Medulla oblongata (tissue), 1 donor: Measurements from ENCODE around the gene RAB42.
"Not testable (repeated sequence)": the region's sequence is repeated elsewhere in the genome, so short reads cannot be mapped to it uniquely, and the experiment has no call there.

Experiments
- DNase-seq: peaks from one replicate; pipeline ENCODE4 v3.0.0-alpha.2; 2015; ENCODE audit errors: extremely low spot score

The RAB42 gene, protein sequence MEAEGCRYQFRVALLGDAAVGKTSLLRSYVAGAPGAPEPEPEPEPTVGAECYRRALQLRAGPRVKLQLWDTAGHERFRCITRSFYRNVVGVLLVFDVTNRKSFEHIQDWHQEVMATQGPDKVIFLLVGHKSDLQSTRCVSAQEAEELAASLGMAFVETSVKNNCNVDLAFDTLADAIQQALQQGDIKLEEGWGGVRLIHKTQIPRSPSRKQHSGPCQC

DNA sequence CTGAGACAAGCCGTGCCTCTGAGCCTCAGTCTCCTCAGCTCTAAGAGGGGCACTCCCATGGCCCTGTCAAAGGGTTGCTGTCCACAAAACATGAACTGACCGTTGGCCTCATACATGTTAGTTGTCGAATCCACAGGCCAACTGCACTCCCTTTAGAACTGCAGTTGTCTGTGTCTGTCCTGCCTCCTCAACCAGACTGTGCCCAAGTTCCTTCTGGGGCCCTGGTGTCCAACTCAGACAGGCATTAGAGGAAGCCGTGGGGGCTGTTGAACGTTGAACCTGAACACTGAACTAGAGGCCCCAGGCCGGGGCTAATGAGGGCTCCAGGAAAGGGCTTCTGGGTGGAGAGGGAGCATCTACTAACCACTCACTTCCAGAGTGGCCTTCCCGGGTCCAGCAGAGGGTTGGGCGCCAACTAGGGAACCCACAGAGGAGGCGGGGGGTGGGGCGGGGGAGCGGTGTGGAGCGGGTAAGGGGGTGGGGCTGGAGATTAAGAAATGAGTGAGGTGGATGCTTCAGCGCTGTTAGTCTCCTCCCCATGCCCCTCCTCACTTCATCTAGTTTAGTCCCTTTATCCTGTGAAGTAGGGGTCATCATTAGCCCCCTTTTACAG, at the start of gene RAB42:
RAB42 (plus strand) TSS at position 558 of the 613 bp plus-strand sequence. CDS start 247 bp downstream, outside the sequence.
- no peak for DNase-seq

GRCh38 chr1:28545246-28545628, 46.8 kb upstream of the RAB42 start:
- DNase-seq = no peak

- no peak for DNase-seq
Observed at GRCh38 chr1:28548318-28548717, 43.7 kb upstream of the RAB42 start.

GRCh38 chr1:28551381-28551780, 40.7 kb upstream of the RAB42 start:
- DNase-seq = no peak

DNA sequence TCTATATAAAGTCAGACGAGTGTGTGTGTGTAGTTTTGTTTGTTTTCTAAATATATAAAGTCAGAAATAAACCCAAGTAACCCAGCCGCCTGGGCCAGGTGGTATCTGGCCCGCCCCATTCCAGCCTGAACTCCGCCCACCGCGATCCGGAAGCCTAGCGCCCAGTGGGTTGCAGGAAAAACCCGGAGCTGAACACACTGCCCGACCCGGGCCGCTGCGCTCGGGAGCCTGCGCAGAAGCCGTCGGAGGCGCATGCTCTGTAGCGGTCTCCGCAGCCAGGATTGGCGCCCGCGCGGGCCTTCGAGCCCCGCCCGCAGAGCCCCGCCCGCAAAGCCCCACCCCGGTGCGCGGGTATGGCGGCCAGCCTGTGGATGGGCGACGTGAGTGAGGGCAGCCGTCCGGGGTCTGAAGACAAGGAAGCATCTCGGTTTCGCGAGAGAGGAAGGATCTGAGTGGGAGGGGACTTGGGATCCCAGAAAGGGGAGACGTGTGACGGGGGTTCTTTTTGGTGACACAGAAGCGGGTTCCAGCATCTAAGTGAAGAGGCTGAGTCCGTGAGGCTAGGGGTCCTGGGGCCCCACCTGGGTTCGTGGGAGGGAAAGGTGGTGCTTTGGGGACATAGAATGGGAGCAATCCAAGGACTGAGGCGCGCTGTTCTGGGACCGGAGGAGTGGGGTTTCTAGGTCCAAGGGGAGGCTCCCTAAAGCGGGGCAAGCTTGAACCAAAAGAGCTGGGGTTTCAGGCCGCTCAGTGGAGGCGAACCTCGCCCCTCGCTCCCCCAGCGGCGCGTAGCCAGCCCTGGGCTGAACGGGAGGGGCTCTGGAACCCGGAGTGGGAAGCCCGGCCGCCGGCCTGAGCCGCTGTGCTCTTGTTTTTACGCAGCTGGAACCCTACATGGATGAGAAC, 39.1 kb upstream of the RAB42 start, which contains the start of gene TRNAU1AP:
TRNAU1AP (plus strand) TSS at position 328 of the 906 bp plus-strand sequence; CDS start at position 354, 26 bp downstream.
- DNase-seq = peak; percentile 96

DNA sequence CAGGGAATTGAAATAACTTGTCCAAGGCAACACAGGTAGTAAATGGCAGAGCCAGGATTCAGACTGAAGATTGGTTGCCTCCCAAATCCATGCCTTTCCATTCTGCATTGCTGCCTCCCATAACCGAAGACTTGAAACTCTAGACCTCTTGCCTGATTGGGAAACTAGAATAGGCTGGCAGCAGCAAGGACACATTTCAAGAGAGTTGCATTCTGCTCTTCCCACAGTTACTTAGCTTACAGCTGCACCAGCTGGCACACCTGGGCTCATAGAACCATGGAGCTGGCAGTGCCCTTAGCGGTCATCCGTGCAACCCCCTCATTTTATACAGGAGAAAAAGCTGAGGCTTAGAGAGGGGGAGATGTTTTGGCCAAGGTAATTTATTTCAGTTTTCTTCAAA, 31.2 kb upstream of the RAB42 start:
- DNase-seq = no peak

DNA sequence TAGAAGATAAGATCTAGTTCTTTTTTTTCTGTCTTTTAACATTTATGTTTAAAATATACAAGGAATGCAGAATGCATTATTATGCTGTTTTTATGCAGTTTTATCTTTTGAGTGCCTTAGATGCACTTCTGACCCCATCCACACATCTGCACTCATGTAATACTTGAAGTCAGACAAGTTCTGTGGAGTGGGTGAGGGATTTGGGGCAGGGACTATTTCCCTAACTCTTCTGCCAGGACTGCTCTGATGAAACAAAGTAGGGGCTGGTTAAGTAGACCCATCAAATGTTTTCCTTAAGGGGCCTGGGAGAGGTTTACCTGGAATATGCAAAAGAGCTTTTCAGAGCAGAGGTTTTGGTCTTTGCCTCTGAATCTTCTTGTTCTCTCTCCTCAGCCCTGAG, 27.8 kb upstream of the RAB42 start:
- no peak for DNase-seq

DNA sequence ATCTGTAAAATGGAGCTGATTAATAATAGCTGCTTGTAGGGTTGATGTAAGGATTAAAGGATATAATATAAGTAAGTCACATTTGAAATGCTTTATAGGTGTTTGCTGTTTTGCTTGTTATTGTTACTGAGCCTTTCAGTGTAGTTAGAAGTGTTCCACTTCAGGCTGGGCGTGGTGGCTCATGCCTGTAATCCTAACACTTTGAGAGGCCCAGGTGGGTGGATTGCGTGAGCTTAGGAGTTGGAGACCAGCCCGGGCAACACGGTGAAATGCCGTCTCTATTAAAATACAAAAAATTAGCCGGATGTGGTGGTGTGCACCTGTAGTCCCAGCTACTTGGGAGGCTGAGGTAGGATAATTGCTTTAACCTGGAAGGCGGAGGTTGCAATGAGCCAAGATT, 27.0 kb upstream of the RAB42 start:
- no peak for DNase-seq

DNA sequence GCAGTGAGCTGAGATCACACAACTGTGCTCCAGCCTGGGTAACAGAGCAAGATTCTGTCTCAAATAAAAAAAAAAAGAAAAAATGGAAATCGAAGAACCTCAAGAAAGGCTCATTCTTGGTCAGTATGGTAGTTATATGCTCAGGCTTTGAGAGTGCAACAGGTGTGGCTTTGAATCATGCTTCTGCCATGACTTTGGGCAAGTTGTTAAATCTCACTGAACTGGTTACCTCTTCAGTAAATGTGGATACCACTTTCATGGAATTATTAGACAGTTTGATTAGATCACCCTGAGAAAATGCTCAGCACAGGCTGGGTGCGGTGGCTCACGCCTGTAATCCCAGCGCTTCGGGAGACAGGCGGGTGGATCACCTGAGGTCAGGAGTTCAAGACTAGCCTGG, 26.3 kb upstream of the RAB42 start:
- DNase-seq = no peak

DNA sequence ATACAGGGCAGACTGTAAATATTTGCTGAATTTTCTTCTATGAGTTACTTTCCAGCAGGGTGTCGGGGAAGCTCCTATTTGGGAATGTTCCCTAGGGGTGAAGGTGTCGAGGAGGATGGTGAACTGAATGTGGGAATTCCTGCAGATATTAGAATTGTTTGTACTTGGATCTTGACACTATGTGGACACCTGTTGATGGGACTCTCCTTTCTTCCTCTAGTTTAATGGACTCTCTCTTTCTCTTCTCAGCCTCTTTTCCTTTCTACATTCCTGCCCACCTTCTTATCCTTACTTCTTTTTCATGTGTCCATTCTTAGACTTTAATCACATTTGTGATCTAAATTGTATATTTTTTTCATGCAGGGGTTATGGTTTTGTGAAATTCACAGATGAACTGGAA, 25.1 kb upstream of the RAB42 start:
- DNase-seq = no peak

DNA sequence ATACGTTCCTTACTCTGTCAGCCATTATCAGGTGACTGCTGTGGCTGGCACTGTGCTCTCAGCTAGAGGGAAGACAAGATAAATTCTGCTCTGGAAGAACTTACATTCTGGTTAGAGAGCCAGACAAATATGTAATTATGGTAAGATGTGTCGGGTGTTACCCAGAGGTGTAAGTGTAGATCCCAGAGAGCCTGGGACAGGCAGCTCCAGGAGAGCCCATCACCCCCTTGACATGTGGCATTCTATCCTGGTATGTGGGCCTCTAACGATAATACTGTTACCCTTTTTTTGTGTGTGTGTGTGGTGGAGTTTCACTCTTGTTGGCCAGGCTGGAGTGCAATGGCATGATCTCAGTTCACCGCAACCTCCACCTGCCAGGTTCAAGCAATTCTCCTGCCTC, 20.2 kb upstream of the RAB42 start:
- DNase-seq = no peak

DNA sequence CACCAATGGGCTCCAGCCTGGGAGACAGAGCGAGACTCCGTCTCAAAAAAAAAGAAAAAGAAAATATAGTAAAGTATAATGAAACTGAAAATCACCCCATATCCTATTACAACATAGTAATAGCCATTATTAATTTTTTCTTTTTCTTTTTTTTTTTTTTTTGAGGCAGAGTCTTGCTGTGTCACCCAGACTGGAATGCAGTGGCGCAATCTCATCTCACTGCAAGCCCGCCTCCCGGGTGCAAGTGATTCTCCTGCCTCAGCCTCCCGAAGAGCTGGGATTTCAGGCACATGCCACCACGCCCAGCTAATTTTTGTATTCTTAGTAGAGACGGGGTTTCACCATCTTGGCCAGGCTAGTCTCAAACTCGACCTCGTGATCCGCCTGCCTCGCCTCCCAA, 19.2 kb upstream of the RAB42 start:
- not testable (repeated sequence) for DNase-seq

DNA sequence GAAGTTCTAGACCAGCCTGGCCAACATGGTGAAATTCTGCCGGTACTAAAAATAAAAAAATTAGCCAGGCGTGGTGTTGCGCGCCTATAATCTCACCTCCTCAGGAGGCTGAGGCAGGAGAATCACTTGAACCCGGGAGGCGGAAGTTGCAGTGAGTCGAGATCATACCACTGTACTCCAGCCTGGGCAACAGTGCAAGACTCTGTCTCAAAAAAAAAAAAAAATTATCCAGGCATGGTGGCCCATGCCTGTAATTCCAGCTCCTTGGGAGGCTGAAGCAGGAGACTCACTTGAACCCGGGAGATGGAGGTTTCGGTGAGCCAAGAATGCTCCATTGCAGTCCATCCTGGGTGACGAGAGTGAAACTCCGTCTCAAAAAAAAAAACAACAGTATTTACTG, 18.5 kb upstream of the RAB42 start:
- no peak for DNase-seq

- DNase-seq = no peak
Observed at GRCh38 chr1:28577052-28577678, 14.9 kb upstream of the RAB42 start.

DNA sequence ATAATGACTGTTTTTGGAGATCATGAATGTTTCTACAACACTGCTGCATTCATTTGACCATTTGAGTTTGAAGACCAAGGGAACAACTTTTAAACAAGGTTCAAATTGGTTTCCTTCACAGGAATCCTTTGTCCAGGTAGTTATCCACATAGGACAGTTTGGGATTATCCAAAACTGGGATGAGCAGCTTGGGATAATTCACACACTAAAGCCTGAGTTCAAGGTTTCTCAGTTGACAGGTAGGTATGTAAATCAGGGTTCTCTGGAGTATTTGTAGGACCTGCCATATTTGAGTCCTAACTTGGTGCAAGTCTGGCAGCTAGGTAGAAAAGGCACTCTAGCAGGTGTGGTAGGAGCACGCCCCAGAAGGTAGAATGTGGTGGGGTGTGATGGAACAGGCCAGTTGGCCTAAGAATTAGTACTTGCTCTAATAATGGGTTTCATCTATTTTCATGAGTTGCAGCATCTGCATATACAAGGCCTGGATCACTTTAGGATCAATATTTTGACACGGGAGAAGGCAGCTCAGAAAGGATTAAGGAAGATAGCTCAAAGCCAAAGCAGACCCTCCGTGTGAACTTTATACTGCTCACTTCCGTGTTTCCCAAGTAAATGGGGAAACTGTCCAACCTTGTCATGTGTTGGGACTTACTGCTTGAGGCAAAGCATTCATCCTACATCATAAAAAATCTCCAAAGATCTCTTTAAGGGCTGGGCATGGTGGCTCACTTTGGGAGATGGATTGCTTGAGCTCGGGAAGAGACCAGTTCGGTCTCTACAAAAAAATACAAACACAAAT, 14.1 kb upstream of the RAB42 start:
- DNase-seq = no peak

DNA sequence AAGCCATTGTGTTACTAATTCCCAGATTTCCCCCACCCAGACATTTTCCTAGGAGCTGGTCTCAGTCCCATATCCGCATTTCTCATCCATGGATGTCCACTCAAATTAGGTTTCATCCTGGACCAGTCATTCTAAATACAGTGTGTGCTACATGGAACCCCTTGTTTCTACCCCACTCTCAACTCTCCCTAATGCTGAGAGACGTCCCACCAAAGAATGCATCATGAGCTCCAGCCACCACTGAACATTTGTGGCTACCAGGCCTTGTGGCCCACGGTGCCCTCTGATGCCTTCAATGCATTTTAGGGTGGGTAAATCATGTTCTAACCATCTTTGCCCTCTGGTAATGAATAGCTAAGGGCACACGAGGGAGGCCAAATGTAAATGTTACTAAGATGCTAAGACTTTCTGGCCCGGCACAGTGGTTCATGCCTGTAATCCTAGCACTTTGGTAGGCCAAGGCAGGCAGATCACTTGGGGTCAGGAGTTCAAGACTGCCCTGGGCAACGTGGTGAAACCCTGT, 13.3 kb upstream of the RAB42 start:
- no peak for DNase-seq

- DNase-seq = no peak
Observed at GRCh38 chr1:28579401-28579800, 12.7 kb upstream of the RAB42 start.

GRCh38 chr1:28580722-28581530, 11.1 kb upstream of the RAB42 start:
- DNase-seq = peak; percentile 49

DNA sequence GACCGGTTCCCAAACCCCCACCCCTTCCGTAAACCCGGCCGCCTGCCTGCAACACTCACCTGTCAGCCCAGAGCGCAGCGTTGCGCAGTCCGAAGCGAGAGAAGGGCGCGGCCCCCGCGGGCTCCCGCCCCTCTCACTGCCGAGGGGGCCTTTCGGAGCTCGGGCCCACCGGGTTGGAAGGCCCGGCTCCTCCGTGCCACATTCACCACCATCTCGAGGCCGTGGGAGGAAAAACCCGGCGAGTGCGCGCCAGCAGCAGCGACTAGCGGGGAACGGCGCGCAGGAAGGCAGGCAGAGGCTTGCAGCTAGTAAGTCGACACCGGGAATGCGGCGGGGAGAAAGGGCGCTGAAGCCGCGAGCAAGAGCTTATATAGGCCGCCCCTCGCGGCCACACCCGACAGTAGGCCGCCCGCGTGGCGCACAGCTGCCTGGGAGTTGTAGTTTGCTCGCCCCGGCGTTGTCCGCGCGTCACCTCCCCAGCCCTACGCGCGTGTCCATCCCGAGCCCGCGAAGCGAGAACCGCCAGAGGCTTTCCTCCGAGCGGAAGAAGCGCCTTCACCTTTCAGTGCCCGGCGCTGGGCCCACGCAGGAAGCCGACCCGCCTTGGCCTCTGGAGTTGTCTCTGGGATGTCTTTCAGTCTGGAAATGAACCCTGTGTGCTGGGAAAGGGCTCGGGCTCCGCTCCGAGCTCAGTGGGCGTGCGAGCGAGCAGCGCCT, 10.4 kb upstream of the RAB42 start:
- DNase-seq = peak; percentile 97

DNA sequence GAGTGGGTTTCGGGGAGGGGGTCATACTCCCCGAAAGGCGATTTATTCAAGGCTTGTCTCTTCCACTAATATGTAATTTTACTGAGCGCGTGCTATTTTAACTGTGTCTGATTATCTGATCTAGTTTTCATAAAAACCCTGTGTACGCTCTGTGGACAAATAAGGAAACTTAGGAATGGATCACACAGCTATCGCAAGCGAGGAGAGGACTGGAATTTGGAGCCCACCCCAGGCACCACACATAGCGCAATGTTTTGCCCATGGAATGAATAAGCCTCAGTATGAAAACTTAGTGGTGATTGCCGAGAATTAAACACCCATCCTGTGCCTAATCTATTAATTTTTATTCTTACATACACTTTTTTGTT, 9.8 kb upstream of the RAB42 start:
- no peak for DNase-seq
